HCT116 (cell line): ENCODE results near the gene CTSZ. TPM values are rescaled to one million over a fixed set of nuclear protein-coding genes. Genes with fewer than 3 reads are reported as not detected.
A peak's percentile ranks its signal among the peaks of the same experiment; 100 is the strongest.

Experiments
- ATAC-seq: fragments of 200-7000 bp; cut with Tn5 transposase; 2 replicates; pipeline ENCODE4 v1.9.1; 2020; ENCODE audit warnings: mild to moderate bottlenecking, moderate library complexity
- BruUV-seq: library from RNA; stranded (reverse); fragments of 400-500 nt; replicated peaks from 2 replicates; lab custom pipeline; 2021; lab: Mats Ljungman, UMichigan
- CTCF ChIA-PET: fragments of 300-600 bp; sonication (Branson Sonifier 250); formaldehyde crosslinking; loops from one replicate; lab custom pipeline; 2021; ENCODE audit warnings: antibody characterized with exemption; lab: Charles Lee
- POLR2A ChIA-PET: fragments of 300-600, 350-600 bp; sonication (Branson Sonifier 250); formaldehyde crosslinking; loops from one replicate; lab custom pipeline; 2021; ENCODE audit warnings: antibody characterized with exemption; lab: Charles Lee
- RAD21 ChIA-PET, 2 experiments: fragments of 300-600 bp; sonication (Branson Sonifier 250); formaldehyde crosslinking; loops; one replicate each; lab custom pipeline; 2023; ENCODE audit warnings: low total read pairs in 2 of 2; ENCODE audit not compliant: uncharacterized antibody in 2 of 2, unreplicated experiment in 2 of 2, low non-redundant PET in 1 of 2; lab: Charles Lee
- DNase-seq: peaks from one replicate; pipeline ENCODE4 v3.0.0-alpha.2; 2010; ENCODE audit warnings: low read depth, low spot score
- H2AFZ ChIP-seq: fragments of 200-600 bp; shearing (Covaris generic), sonication (generic); 2 replicates; pipeline ENCODE4 v1.6.1; 2017; ENCODE audit warnings: low read depth, mixed run types, mixed read lengths, antibody characterized with exemption, low read length; ENCODE audit not compliant: poor library complexity, severe bottlenecking
- H3K27ac ChIP-seq: 2 replicates; pipeline ENCODE4 v1.5.1; 2012; ENCODE audit warnings: low read depth, low read length
- H3K27me3 ChIP-seq: fragments of 200-600 bp; sonication (generic); 2 replicates; pipeline ENCODE4 v1.6.1; 2016; ENCODE audit warnings: mixed run types, low read length, mixed read lengths; ENCODE audit not compliant: insufficient read depth
- H3K36me3 ChIP-seq, 2 experiments: fragments of 200-500 bp in 1 of 2; fragments of 200-600 bp in 1 of 2; sonication (Bioruptor generic) in 1 of 2; sonication (generic) in 1 of 2; 2 replicates each; pipeline versions ENCODE4 v1.5.1 to v1.6.1; 2014 to 2016; ENCODE audit warnings: low read length in 2 of 2, inconsistent platforms in 1 of 2, mixed read lengths in 1 of 2, mixed run types in 1 of 2; ENCODE audit not compliant: insufficient read depth in 2 of 2, control insufficient read depth in 1 of 2
- H3K4me1 ChIP-seq, 2 experiments: fragments of 200-600 bp in 1 of 2; sonication (generic) in 1 of 2; 2 replicates each; pipeline versions ENCODE4 v1.5.1 to v1.6.1; 2012 to 2017; ENCODE audit warnings: low read length in 2 of 2, inconsistent platforms in 1 of 2, mild to moderate bottlenecking in 1 of 2, mixed read lengths in 1 of 2, mixed run types in 1 of 2, moderate library complexity in 1 of 2; ENCODE audit not compliant: insufficient read depth in 2 of 2, control insufficient read depth in 1 of 2
- H3K4me2 ChIP-seq: fragments of 200-600 bp; sonication (generic); 2 replicates; pipeline ENCODE4 v1.6.1; 2017; ENCODE audit warnings: mixed run types, low read length, mixed read lengths
- H3K4me3 ChIP-seq, 2 experiments: fragments of 200-600 bp in 1 of 2; sonication (generic) in 1 of 2; replicated peaks in 1 of 2; 2 replicates each; pipeline ENCODE4 v1.5.1; 2011 to 2016; ENCODE audit warnings: low read length in 2 of 2, control low read depth in 1 of 2, low read depth in 1 of 2, mild to moderate bottlenecking in 1 of 2, mixed read lengths in 1 of 2, mixed run types in 1 of 2
- H3K79me2 ChIP-seq: fragments of 200-600 bp; sonication (generic); 2 replicates; pipeline ENCODE4 v1.6.1; 2017; ENCODE audit warnings: mild to moderate bottlenecking, mixed run types, low read length, moderate library complexity, mixed read lengths; ENCODE audit not compliant: insufficient read depth
- H3K9ac ChIP-seq: fragments of 200-600 bp; sonication (generic); 2 replicates; pipeline ENCODE4 v1.6.1; 2016; ENCODE audit warnings: low read length, mixed read lengths
- H3K9me2 ChIP-seq: fragments of 200-600 bp; sonication (generic), shearing (Covaris generic); 2 replicates; pipeline ENCODE4 v1.6.1; 2017; ENCODE audit warnings: mixed run types, mild to moderate bottlenecking, moderate library complexity; ENCODE audit not compliant: insufficient read depth
- H3K9me3 ChIP-seq, 2 experiments: fragments of 200-500 bp in 1 of 2; fragments of 200-600 bp in 1 of 2; sonication (Bioruptor generic) in 1 of 2; sonication (generic) in 1 of 2; 2 replicates each; pipeline ENCODE4 v1.6.1; 2014 to 2017; ENCODE audit warnings: low read length in 2 of 2, mixed read lengths in 2 of 2, inconsistent platforms in 1 of 2, low read depth in 1 of 2, mild to moderate bottlenecking in 1 of 2, mixed run types in 1 of 2, moderate library complexity in 1 of 2; ENCODE audit not compliant: control insufficient read depth in 1 of 2, insufficient read depth in 1 of 2
- H4K20me1 ChIP-seq: fragments of 200-600 bp; sonication (generic), shearing (Covaris generic); 2 replicates; pipeline ENCODE4 v1.6.1; 2017; ENCODE audit warnings: mixed run types, mild to moderate bottlenecking, moderate library complexity; ENCODE audit not compliant: insufficient read depth
- CBX3 ChIP-seq: IDR thresholded peaks from 2 replicates; pipeline ENCODE4 v1.6.1; 2012; ENCODE audit warnings: low read depth
- ELF1 ChIP-seq: IDR thresholded peaks from 2 replicates; pipeline ENCODE4 v1.6.1; 2012; ENCODE audit warnings: low read depth, borderline replicate concordance
- EZH2 ChIP-seq: fragments of 200-600 bp; sonication (generic); IDR thresholded peaks from 2 replicates; pipeline ENCODE4 v1.6.1; 2017; ENCODE audit warnings: antibody characterized with exemption, mixed run types
- EZH2phosphoT487 ChIP-seq: fragments of 200-600 bp; IDR thresholded peaks from 2 replicates; pipeline ENCODE4 v1.6.1; 2018; ENCODE audit warnings: antibody characterized with exemption, borderline replicate concordance
- FOSL1 ChIP-seq: IDR thresholded peaks from 2 replicates; pipeline ENCODE4 v1.6.1; 2012; ENCODE audit warnings: low read depth
- JUND ChIP-seq: IDR thresholded peaks from 2 replicates; pipeline ENCODE4 v1.6.1; 2012
- POLR2A ChIP-seq: IDR thresholded peaks from 2 replicates; pipeline ENCODE4 v1.7.0; 2011; ENCODE audit warnings: borderline replicate concordance; ENCODE audit not compliant: insufficient read depth, insufficient read length; ENCODE audit errors: extremely low read depth
- SP1 ChIP-seq: IDR thresholded peaks from 2 replicates; pipeline ENCODE4 v1.6.1; 2012; ENCODE audit warnings: low read depth
- ZFX ChIP-seq: fragments of 450-650 bp; IDR thresholded peaks from 2 replicates; pipeline ENCODE4 v1.6.1; 2017
- ZNF274 ChIP-seq: fragments of 200-500 bp; sonication (Bioruptor generic); IDR thresholded peaks from 2 replicates; pipeline ENCODE4 v1.6.1; 2014; ENCODE audit warnings: mild to moderate bottlenecking, low read depth, low read length, inconsistent platforms
- intact Hi-C: fragments of 100-400 bp; cut with micrococcal nuclease; formaldehyde crosslinking; loops from 2 replicates; pipeline ENCODE4 v1.10.0; 2022
- total RNA-seq: library from RNA; stranded (reverse); gene quantifications from one replicate; pipeline ENCODE4 v1.2.1, GENCODE V29; 2021; ENCODE audit not compliant: unreplicated experiment
- TF ChIP-seq, protein P1 (sequence below), 3 experiments: fragments of 200-600 bp in 1 of 3; sonication (generic) in 1 of 3; IDR thresholded peaks in 2 of 3; conservative IDR thresholded peaks in 1 of 3; 2 replicates each; pipeline ENCODE4 v1.5.1; 2012 to 2017; ENCODE audit warnings: low read depth in 2 of 3, low read length in 2 of 3, antibody characterized with exemption in 1 of 3, borderline replicate concordance in 1 of 3, control low read depth in 1 of 3, mild to moderate bottlenecking in 1 of 3, mixed read lengths in 1 of 3, mixed run types in 1 of 3, moderate library complexity in 1 of 3; ENCODE audit not compliant: insufficient read depth in 1 of 3

CTSZ gene
- total RNA-seq, 1 experiment from 2014 or later = 100 TPM

DNA sequence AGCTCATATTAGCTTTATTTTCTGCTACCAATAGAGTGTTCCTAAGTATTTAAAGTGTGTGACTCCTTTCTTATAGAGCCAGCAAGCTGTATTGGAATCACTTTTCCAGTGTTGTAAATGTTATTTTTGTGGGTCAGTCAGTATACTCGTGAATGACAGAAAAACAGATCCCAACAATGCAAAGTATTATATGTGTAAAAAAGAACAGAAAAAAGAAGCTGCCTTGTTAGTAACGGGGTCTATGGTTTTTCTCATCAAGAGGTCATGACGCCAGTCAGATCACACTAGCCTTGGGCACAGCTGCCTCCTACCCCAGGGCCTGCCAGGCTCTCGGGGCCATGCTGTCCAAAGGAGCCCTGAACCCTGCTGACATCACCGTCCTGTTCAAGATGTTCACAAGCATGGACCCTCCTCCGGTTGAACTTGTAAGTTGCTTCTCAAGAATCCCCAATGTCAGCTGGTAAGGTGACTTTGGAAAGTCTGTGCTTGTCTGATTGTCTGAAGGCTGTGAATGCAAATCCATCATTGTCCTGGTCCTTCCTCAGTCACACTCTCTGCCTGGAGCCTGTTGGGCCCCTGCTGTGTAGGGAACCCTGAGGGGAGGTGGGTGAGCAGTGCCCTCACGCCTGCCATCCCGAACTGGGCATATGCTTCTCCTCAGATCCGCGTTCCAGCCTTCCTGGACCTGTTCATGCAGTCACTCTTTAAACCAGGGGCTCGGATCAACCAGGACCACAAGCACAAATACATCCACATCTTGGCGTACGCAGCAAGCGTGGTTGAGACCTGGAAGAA lies 16.2 kb downstream of the CTSZ start:
- ChIA-PET RAD21 (no interaction called here), CTCF (no interaction called here), POLR2A (interaction anchor here (0.6 kb wide), 1 partner anchor 9 kb away, joined by 3 read pairs; no protein-coding TSS in a partner anchor)
- no peak overlapping the region for H2AFZ ChIP-seq
- H3K9ac ChIP-seq = no peak overlapping the region
- no peaks in the 10 kb centered on the region for H3K9me2 ChIP-seq
- no peaks in the 10 kb centered on the region for H3K4me1 ChIP-seq
- no peak for TF ChIP-seq JUND
- TF ChIP-seq POLR2A = no peak
- TF ChIP-seq, protein P1, sequence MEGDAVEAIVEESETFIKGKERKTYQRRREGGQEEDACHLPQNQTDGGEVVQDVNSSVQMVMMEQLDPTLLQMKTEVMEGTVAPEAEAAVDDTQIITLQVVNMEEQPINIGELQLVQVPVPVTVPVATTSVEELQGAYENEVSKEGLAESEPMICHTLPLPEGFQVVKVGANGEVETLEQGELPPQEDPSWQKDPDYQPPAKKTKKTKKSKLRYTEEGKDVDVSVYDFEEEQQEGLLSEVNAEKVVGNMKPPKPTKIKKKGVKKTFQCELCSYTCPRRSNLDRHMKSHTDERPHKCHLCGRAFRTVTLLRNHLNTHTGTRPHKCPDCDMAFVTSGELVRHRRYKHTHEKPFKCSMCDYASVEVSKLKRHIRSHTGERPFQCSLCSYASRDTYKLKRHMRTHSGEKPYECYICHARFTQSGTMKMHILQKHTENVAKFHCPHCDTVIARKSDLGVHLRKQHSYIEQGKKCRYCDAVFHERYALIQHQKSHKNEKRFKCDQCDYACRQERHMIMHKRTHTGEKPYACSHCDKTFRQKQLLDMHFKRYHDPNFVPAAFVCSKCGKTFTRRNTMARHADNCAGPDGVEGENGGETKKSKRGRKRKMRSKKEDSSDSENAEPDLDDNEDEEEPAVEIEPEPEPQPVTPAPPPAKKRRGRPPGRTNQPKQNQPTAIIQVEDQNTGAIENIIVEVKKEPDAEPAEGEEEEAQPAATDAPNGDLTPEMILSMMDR (IDR thresholded peaks at IDR 0.05 in 2 of 3, conservative IDR thresholded peaks at IDR 0.05 in 1 of 3; ENCODE audit: borderline replicate concordance in 1 of 3, insufficient read depth in 1 of 3, low read depth in 2 of 3, low read length in 2 of 3) = no peak
- H4K20me1 ChIP-seq = no peaks in the 10 kb centered on the region
- no TSS peak for BruUV-seq
- peaks cover 80 to 88% of the 10 kb centered on the region in 2 experiments for H3K36me3 ChIP-seq
- H3K27me3 ChIP-seq = no peaks in the 10 kb centered on the region
- no peak for ATAC-seq
- H3K4me3 ChIP-seq = no peak overlapping the region
- H3K79me2 ChIP-seq = peaks cover 37% of the 10 kb centered on the region
- DNase-seq = no peak
- H3K4me2 ChIP-seq = no peak overlapping the region
- intact Hi-C loops = no loop called here
- H3K9me3 ChIP-seq = no peaks in the 10 kb centered on the region
- H3K27ac ChIP-seq = no peak overlapping the region

DNA sequence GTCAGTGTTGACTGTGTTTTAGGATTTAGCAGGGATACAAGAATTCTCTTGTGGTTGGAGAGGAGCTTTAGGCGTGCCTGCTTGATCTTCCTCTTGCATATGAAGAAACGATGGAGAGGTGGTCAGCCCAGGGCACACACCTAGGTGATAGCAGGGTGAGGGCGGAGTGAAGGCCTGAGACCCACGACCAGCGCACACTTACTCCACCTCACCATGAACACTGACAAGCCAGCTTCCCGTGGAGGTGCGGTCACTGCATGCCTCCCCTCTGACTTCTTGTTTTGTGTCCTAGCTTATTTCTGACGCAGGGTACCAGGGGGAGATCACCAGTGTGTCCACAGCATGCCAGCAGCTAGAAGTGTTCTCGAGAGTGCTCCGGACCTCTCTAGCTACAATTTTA lies 17.9 kb downstream of the CTSZ start:
- ChIA-PET CTCF (no interaction called here), RAD21 (no interaction called here), POLR2A (no interaction called here)
- Histone ChIP-seq H3K4me3 (no peak overlapping the region), H3K36me3 (peaks cover 64 to 78% of the 10 kb centered on the region in 2 experiments), H3K4me2 (no peak overlapping the region), H2AFZ (no peak overlapping the region), H3K27me3 (no peaks in the 10 kb centered on the region), H3K9me3 (no peaks in the 10 kb centered on the region), H3K4me1 (no peaks in the 10 kb centered on the region), H3K79me2 (peaks cover 54% of the 10 kb centered on the region), H3K9ac (no peak overlapping the region), H4K20me1 (no peaks in the 10 kb centered on the region), H3K9me2 (no peaks in the 10 kb centered on the region), H3K27ac (no peak overlapping the region)
- ATAC-seq (no peak), DNase-seq (no peak)
- intact Hi-C loops = loop anchor here (10.0 kb wide), 1 partner anchor 84 kb away; no protein-coding TSS in a partner anchor
- no peak for TF ChIP-seq POLR2A
- no peak for TF ChIP-seq ELF1
- no peak for TF ChIP-seq EZH2
- TF ChIP-seq FOSL1 = no peak
- no peak for TF ChIP-seq SP1
- TF ChIP-seq CBX3 = no peak
- TF ChIP-seq ZFX = no peak
- TF ChIP-seq EZH2phosphoT487 = no peak
- no peak for TF ChIP-seq ZNF274
- BruUV-seq = TSS peak; percentile 1
